G401.6 (cell line): ENCODE data around the gene SLC16A4.

Experiments
- FAIRE-seq: peaks from 2 replicates; lab custom pipeline; 2012; peaks lifted over from hg19 to GRCh38; lab: Jason Lieb, UNC

SLC16A4 gene

GRCh38 chr1:110326826-110327225, 64.0 kb downstream of the SLC16A4 start:
- FAIRE-seq = no peak

- FAIRE-seq = no peak
Observed at GRCh38 chr1:110324667-110325066, 66.2 kb downstream of the SLC16A4 start.

GRCh38 chr1:110321846-110322245, 69.0 kb downstream of the SLC16A4 start:
- FAIRE-seq = no peak

GRCh38 chr1:110321045-110321444, 69.8 kb downstream of the SLC16A4 start:
- no peak for FAIRE-seq

- FAIRE-seq = no peak
Observed at GRCh38 chr1:110320168-110320518, 70.7 kb downstream of the SLC16A4 start.

GRCh38 chr1:110319332-110320167, 71.3 kb downstream of the SLC16A4 start:
- FAIRE-seq = no peak

GRCh38 chr1:110318046-110318445, 72.8 kb downstream of the SLC16A4 start:
- FAIRE-seq = no peak

GRCh38 chr1:110316735-110317134, 74.1 kb downstream of the SLC16A4 start:
- FAIRE-seq = no peak
